EL (cell line): Measurements from ENCODE around the gene GARIN5B.
A peak's percentile ranks its signal among the peaks of the same experiment; 100 is the strongest.

ENCODE experiments used
- DNase-seq: peaks from one replicate; pipeline ENCODE4 v3.0.0-alpha.2; 2016

Gene GARIN5B

DNA sequence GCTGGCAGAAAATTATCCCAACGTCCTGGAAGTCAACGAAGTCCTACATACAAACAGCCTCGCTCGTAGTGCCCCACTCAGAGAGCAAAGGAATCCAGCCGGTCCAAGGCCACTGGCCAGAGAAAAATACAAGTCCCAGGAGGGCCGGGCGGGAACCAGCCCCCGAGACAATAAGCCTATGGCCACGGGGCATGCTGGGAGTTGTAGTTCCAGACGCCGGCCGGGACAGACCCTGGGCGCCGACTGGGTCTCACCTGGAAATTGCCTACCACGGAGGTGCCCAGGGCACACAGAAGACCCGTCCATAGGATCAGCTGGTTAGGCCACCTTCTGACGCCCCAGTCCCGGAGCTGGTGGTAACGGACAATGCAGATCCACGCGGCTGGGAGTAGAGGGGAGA lies 43.3 kb downstream of the GARIN5B start:
- DNase-seq, result peak; percentile 53

GRCh38 chr19:55316646-55317045 lies 46.4 kb downstream of the GARIN5B start:
- no peak for DNase-seq

GRCh38 chr19:55315956-55316525 lies 47.0 kb downstream of the GARIN5B start:
- no peak for DNase-seq

GRCh38 chr19:55314396-55314795 lies 48.7 kb downstream of the GARIN5B start:
- DNase-seq, result no peak

GRCh38 chr19:55312621-55313512 lies 50.2 kb downstream of the GARIN5B start:
- no peak for DNase-seq

DNA sequence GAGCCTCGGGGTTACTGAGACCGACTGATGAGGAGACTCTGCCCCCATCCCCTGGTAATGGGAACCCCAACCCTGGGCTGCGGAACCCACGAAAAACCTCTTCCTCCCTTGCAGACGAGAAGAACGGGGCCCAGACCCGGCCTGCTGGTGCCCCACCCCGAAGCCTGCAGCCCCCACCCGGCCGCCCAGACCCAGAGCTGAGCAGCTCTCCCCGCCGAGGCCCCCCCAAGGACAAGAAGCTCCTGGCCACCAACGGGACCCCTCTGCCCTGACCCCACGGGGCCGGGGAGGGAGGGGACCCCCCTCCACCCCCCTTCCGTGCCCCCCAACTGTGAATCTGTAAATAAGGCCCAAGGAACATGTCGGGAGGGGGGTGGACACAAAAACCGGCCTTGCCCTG lies 51.3 kb downstream of the GARIN5B start:
- no peak for DNase-seq

DNA sequence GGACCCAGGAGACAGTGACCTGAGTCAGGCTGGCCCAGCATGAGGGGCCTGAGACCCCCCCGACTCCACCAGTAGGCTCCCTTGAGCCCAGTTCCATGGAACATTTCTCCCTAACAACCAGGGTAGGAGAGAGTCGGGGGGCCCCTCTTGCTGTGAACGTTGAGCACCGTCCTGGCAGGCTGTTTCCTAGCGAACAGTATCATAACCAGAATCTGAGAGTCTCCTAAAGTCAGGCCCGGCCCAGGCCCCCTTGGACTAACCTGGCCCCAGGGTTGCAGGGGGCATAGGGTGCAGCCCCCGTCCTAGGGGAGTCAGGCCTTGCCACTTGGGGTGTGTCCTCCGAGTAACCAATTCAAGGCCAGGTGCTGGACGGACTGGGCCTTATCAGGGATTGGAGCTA lies 51.7 kb downstream of the GARIN5B start:
- no peak for DNase-seq

DNA sequence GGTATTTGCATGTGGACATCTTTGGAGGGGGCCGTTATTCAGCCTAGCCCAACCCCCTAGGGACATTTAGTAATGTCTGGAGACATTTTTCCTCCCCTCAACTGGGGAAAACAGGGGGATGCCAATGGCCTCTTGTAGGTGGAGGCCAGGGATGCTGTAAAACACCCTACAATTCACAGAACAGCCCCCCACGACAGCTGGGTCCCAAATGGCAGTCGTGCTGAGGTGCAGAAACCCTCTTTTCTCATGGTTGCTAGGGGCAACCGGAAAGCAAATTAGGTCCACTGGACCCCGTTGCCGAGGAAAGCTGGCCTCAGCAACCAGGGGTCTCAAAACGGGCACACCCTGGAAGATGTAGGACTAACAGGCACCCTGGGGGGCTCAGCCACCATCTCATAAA lies 52.6 kb downstream of the GARIN5B start:
- no peak for DNase-seq

DNA sequence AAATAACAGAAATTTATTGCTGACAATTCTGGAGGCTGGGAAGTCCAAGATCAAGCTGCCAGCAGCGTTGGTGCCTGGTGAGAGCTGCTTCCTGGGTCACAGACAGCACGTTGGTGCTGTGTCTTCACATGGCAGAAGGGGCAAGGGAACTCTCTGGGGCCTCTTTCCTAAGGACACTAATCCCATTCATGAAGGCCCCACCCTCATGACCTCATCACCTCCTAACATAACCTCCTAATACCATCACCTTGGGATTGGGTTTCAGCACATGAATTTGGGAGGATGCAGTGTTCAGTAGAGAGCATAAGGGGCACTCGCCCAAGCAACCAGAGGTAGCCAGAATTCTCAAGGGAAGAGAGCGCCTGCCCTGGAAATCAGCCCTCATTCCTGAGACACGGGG lies 53.6 kb downstream of the GARIN5B start:
- no peak for DNase-seq

DNA sequence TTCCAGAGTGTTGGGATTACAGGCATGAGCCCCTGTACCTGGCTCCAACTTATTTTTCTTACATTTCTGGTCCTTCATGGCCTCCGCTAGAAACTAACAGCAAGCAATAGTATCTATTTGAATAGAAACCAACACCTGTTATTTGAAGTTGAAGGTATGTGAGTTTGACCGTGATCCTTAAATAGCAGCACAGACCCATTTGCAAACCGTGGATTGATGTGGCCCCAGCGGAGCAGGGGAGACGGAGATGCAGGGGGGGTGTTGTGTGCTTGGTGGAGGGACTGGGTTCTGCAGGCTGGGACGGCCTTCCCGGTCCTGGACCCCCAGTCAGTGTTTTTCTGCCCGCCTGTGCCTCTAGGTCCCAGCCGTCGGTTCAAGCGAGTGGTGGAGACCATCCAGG lies 54.8 kb downstream of the GARIN5B start:
- DNase-seq, result no peak

DNA sequence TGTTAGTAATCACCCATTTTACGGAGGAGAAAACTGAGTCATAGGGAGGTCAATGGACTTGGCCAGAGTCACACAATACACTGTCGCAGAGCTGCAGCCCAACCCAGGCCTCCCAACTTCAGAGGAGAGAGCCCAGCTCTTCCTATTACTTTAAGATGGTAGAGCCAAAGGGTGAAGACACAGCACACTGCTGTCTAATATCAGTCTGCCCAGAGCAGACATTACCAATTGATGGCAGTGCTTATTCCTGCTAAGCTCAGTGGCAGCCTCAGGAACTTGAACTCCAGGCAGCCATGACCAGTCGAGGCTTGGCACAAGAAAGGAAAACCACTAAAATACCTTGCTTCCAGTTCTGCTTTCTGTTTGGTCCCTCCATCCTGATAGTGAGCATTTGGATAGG lies 56.3 kb downstream of the GARIN5B start:
- no peak for DNase-seq

GRCh38 chr19:55305983-55306562 lies 57.0 kb downstream of the GARIN5B start:
- no peak for DNase-seq

DNA sequence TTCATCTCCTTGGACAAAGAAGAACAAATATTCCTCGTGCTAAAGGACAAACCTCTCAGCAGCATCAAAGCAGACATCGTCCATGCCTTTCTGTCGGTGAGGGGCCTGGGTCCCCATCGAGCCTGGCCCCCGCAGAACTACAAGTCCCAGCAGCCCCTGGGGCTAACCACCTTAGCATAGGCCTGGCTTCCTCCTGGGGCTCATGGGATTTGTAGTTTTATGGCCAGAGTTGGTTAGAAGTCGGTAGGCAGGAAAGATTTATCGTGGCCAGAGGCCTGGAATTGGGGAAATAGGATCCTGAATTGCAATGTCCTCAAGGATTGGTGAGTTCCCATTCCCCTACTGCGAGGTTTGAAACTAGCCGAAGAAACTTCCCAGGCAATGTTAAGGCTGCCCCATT lies 57.6 kb downstream of the GARIN5B start:
- DNase-seq, result peak; percentile 37

GRCh38 chr19:55304980-55305379 lies 58.1 kb downstream of the GARIN5B start:
- DNase-seq, result no peak
